HepG2 (cell line): Measurements from ENCODE around the gene GATA1.

Source experiments
- RAD21 ChIP-seq: fragments of 450-650 bp; formaldehyde crosslinking; IDR thresholded peaks from 2 replicates; pipeline ENCODE4 v1.5.0; 2020; ENCODE audit warnings: mild to moderate bottlenecking
- TF ChIP-seq, protein P1 (sequence below): sonication (generic); formaldehyde crosslinking; IDR thresholded peaks from 2 replicates; pipeline ENCODE4 v1.4.0; 2020; ENCODE audit warnings: missing genetic modification reagents

DNA sequence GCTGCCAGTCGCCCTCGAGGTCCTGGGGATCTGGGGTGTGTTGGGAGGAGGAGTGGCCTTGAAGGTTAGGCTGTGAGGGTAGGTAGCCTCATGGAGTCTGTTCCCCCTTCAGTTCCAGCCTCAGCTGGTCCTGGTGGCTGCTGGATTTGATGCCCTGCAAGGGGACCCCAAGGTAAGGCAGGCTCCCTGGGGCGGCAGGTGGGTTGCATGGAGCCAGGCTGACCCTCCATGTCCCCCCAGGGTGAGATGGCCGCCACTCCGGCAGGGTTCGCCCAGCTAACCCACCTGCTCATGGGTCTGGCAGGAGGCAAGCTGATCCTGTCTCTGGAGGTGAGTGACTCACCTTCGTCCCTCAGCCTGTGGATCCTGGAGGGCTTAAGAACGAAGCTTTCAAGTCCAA is 28.3 kb downstream of the GATA1 start:
- TF ChIP-seq, protein P1, sequence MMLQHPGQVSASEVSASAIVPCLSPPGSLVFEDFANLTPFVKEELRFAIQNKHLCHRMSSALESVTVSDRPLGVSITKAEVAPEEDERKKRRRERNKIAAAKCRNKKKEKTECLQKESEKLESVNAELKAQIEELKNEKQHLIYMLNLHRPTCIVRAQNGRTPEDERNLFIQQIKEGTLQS (CRISPR knock-in tag) = no peak
- no peak for TF ChIP-seq RAD21 (CRISPR knock-in tag)
